ENCODE data around the gene DPF3.

The DPF3 gene

GRCh38 chr14:72833174-72833573, 60.7 kb downstream of the DPF3 start:
- no peak for DNase-seq

- no peak for DNase-seq
These were observed 62.9 kb downstream of the DPF3 start for GRCh38 chr14:72830786-72831594.

DNA sequence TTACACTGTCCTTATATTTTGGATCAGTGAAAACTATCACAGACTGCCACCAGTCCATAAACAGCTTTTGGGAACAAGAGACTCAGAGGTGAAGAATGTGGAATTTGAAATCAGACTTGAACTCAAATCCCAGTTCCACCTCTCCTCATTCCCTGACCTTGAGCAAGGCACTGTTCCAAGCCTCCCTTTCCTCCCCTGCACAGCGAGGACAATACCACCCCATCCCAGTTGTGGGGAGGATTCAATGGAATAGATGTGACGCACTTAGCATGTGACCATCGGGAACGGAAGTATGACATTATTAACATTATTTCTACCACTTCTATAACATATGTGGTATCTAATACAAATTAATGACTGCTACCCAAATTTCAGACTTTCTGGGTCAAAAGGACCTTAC, 63.5 kb downstream of the DPF3 start:
- no peak for DNase-seq

GRCh38 chr14:72828604-72829003, 65.3 kb downstream of the DPF3 start:
- no peak for DNase-seq

DNA sequence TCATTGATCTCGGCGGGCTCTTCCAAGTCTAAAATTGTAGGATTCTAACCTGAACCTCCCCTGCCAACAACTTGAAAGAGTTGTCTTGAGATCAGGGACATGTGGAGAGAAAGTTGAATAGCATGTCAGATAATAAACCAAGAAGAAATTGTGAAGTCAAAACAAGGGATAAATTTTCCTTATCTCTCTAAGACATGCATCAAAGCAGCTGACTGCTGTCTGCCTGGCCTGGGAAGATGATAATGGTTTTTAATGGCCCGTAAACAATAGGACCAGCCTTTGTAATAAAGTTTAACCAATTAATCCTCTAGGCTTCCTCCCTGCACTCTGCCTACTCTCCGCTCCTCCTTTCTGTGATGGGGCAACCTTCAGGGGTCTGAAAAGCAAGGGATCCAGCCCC, 67.9 kb downstream of the DPF3 start:
- DNase-seq, result no peak

DNA sequence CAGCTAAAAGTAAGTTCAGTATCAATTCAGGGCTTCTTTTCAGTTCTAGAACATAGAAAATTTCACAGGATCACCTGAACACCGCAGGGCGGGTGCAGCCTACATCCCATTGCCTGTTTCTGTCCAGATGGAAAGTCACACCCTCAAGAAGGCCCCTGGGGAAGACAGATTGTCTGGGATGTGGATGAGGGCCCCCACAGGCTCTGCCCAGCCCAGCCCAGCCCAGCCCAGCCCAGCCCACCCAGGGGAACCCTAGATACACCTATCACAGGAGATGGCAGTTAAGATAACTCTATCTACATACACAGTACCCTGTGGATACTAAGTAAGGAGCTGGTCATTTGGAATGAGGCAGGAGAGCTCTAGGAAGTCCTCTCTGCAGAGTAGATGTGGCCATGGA, 68.4 kb downstream of the DPF3 start:
- DNase-seq, result no peak

DNA sequence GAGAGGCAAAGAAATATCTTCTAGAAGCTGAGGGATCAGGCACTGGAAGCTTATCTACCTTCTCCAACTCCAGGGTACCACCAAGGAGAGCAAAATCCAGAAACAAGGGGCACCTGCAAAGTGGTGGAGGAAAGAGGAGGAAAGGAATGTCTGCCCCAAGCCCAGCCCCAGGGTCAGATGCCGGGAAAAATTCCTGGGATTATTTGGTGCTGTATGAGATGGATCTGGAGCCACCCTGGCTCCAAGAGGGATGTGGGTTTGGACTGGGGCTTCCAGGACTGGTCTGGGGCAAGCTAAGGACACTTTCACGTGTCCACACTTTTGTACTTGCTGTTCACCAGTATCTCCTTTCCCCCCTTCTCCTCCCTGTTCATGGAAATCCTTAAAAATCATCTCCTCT, 69.8 kb downstream of the DPF3 start:
- DNase-seq, result no peak

DNA sequence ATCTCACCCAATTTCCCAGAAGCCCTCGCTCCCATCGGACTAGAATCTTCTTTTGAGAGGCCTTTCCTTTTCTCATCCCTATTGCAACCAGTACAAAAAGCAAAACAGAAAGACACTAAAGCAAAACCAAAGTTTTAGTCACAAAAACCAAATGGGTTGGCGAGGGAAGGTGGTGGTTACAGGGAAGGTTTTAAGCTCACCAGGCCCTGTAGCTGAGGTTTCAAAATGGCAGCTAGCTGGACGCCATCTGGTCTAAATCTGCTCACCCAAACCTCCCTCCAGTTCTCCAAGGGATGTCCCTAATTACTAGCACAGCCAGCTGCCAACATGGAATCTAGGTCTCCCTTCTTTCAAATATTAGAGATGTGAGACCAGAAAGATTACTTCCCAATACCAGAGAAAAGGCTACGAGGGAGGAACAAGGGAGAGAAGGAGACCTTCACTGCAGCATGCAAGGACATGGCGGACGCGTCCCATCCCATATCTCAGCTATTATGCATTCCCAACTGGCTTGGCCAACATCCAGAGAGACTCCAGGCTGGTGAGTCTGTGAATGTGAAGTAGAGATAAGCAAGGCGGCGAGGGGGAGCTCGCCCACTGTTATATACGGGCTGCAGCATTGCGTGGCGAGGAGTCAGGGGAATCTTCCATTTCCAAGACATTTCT, 70.8 kb downstream of the DPF3 start:
- DNase-seq, result no peak

DNA sequence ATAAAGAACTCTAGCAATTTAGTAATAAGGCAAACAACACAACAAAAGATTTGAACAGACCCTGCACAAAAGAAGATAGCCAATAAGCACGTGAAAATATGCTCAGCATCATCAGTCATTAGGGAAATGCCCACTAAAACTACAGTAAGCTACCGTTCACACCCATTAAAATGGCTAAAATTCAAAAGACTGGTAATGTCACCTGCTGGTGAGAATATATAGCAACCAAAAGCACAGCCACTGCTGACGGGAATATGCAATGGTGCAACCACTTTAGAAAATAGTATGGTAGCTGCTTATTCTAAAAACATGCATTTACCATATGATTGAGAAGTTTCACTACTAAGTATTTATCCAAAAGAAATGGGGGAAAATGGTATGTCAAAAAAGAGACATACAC, 74.9 kb downstream of the DPF3 start:
- no peak for DNase-seq

- no peak for DNase-seq
These were observed 77.6 kb downstream of the DPF3 start for GRCh38 chr14:72816287-72816686.

DNA sequence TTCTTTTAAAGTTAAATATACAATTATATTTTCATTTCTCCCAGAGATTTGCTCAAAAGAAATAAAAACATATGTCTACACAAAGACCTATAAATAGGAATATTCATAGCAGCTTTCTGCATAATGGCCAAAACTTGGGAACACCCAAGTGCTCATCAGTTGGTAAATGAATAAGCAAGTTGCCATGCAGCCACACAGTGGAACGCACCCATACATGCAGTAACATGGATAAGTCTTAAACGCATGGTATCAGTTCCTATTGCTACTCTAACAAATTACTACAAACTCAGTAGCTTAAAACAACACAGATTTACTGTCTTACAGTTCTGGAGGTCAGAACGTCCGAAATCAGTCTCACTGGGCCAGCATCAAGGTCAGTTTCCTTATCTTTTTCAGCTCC, 78.5 kb downstream of the DPF3 start:
- no peak for DNase-seq

DNA sequence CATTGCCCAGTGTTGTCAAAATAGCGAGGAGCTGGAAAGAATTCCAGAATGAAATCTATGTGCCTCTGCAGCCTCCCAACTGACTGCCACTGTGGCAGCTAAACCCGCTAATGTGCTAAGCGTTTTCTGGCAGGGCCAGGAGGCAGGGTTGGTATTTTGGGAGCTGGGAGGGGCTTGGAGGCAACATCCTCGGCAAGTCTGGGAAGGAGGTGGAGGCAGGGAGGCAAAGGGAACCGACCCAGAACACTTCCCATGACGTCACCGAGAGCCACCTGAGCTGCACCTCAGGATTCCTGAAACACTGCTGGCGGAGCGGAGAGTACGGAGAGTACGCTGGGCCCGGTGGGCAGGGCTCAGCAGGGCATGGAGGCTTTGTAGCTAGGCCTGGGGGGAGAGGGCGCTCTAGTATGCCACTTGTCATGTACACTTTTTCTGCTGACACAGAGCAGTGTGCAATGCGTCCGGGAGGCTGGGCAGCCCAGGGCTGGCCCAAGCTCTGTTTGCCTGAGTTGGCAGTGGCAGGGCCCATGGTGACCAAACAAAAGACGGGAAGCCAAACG, 81.5 kb downstream of the DPF3 start:
- no peak for DNase-seq

GRCh38 chr14:72810201-72810600, 83.7 kb downstream of the DPF3 start:
- no peak for DNase-seq

- DNase-seq, result no peak
These were observed 84.8 kb downstream of the DPF3 start for GRCh38 chr14:72809063-72809462.

- DNase-seq, result no peak
These were observed 85.3 kb downstream of the DPF3 start for GRCh38 chr14:72808564-72808963.

DNA sequence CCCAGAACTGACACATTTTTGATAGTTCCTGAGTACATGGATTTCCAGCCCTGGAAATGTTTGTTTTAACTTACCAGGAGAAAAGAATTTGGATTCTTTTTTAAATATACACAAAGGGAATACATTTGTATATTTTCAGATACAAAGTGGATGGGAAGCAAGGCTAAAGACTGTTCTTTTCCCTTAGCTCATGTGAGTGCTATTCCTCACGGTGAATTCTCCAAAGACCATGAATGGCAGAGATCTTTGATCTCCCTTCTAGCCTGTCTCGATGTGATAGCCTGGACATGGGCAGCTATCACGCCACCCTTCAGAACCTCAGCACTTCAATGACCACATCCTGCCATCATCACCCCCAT, 91.3 kb downstream of the DPF3 start:
- no peak for DNase-seq

DNA sequence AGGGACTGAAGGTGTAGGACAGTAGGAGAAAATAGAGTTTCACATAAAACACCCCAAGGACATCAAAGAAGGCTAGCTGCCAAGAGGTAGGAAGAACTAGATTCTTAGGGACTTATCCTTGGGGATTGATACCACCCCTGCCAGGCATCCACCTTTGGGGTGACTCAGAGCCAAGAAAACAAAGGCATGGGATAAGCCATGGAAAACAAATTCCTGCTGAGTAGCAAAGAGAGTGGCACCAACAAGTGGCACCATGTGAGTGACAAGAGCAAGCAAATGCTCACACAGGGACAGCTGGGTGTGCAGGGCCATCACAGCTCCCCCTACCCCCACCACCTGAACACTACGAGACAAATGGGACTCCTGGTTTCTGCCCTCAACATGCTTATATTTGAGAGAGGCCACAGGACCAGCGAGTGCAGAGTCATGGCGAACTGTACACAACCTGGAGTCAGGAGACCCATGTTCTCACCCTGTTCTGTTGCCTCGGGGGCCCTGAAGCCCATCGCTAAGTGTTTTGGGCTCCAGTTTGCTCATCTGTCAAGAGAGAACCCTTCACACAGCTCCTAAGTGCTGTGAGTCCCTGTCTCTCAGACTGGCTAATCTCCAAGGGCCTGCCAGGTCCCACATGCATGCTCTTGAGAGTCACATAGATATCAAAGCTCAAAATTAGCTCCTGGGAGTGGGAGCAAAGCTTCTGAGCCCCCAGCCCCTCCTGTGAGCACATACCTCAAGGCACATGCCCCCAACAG, 91.9 kb downstream of the DPF3 start:
- no peak for DNase-seq

- no peak for DNase-seq
These were observed 92.5 kb downstream of the DPF3 start for GRCh38 chr14:72801381-72801812.

DNA sequence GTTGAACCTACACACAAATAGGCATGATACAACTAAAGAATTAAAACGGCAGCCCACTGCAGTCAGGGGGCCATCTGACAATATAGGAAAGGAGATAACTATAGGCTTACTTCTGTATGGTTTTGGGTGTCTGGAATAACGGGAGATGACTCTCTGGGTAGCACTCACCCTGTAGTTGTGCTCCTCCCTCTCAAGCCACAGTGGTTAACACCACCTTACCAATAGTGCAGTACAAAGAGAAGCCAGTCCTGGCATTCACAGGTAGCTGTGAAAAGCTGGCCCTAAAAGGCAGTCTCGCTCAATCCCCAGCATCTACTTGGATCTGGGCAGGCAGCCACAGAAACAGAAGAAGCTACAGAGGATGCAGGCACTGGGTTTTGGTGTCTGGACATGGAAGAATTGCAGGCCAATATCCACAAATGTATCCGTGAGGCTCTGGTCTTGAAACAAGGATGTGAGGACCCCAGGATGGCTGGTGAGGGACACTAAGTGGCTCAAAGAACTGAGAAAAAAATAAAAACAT, 93.0 kb downstream of the DPF3 start:
- no peak for DNase-seq

DNA sequence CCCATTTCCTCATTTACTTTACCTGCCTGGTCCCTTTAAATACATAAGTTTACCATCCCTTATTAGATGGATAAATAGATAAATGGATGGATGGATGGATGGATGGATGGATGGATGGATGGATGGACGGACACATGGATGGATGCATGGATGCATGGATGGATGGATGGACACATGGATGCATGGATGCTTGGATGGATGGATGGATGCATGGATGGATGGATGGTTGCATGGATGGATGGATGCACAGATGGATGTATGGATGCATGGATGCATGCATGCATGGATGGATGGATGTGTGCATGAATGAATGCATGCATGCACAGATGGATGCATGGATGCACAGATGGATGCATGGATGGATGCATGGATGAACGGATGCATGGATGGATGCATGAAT, 93.6 kb downstream of the DPF3 start:
- DNase-seq, result no peak

- DNase-seq, result no peak
These were observed 97.0 kb downstream of the DPF3 start for GRCh38 chr14:72796935-72797334.

GRCh38 chr14:72793156-72793939, 100.6 kb downstream of the DPF3 start:
- no peak for DNase-seq
